SIG-M5 (cell line): ENCODE data around the gene BPGM.

ENCODE experiments used
- DNase-seq: peaks from one replicate; lab custom pipeline; 2025; lab: John Stamatoyannopoulos, UW

Gene BPGM

GRCh38 chr7:134720091-134720935, 73.7 kb downstream of the BPGM start:
- no peak for DNase-seq

GRCh38 chr7:134721171-134721570, 74.5 kb downstream of the BPGM start:
- DNase-seq, result no peak

GRCh38 chr7:134722786-134723322, 76.2 kb downstream of the BPGM start:
- DNase-seq, result no peak

GRCh38 chr7:134723892-134724291, 77.2 kb downstream of the BPGM start:
- DNase-seq, result no peak

GRCh38 chr7:134724606-134725005, 78.0 kb downstream of the BPGM start:
- no peak for DNase-seq

- no peak for DNase-seq
Measured at GRCh38 chr7:134726581-134726980, 79.9 kb downstream of the BPGM start.

GRCh38 chr7:134727711-134728110, 81.1 kb downstream of the BPGM start:
- DNase-seq, result no peak
